NOMO-1 (cell line): ENCODE measurements around the gene ZDHHC20.

Experiments used
- DNase-seq, 2 experiments: peaks; one replicate each; lab custom pipeline; 2025; ENCODE audit not compliant: unreplicated experiment in 2 of 2; lab: John Stamatoyannopoulos, UW

ZDHHC20 gene

GRCh38 chr13:21458813-21459701, at the start of gene ZDHHC20:
Gene ZDHHC20, minus strand, starts transcription at chr13:21459303. Its CDS starts 132 bp downstream, at chr13:21459171.
- DNase-seq = peak; percentile 80 to 85

- no peak for DNase-seq
These were observed 45.3 kb upstream of the ZDHHC20 start for GRCh38 chr13:21504379-21504778.

GRCh38 chr13:21501686-21502085, 42.6 kb upstream of the ZDHHC20 start:
- DNase-seq = no peak

- DNase-seq = no peak
These were observed 27.2 kb upstream of the ZDHHC20 start for GRCh38 chr13:21486322-21486721.

- no peak for DNase-seq
These were observed 24.6 kb upstream of the ZDHHC20 start for GRCh38 chr13:21483748-21484147.

GRCh38 chr13:21481359-21481758, 22.3 kb upstream of the ZDHHC20 start:
- DNase-seq = no peak

- DNase-seq = peak; percentile 27 to 79
These were observed 20.0 kb upstream of the ZDHHC20 start for GRCh38 chr13:21478881-21479808.

- DNase-seq = peak; percentile 93
These were observed 17.9 kb upstream of the ZDHHC20 start for GRCh38 chr13:21476893-21477472.

GRCh38 chr13:21475115-21475514, 16.0 kb upstream of the ZDHHC20 start:
- DNase-seq = no peak

GRCh38 chr13:21470785-21471184, 11.7 kb upstream of the ZDHHC20 start:
- DNase-seq = no peak

- DNase-seq = no peak
These were observed 7.4 kb upstream of the ZDHHC20 start for GRCh38 chr13:21466527-21466926.

- no peak for DNase-seq
These were observed 6.6 kb upstream of the ZDHHC20 start for GRCh38 chr13:21465710-21466160.

GRCh38 chr13:21463424-21463823, 4.3 kb upstream of the ZDHHC20 start:
- DNase-seq = no peak

- no peak for DNase-seq
These were observed 2.0 kb upstream of the ZDHHC20 start for GRCh38 chr13:21461131-21461530.

GRCh38 chr13:21458451-21458812, 671 bp downstream of the ZDHHC20 start:
- peak; percentile 42 to 58 for DNase-seq

GRCh38 chr13:21453387-21454081, 5.6 kb downstream of the ZDHHC20 start:
- no peak for DNase-seq

GRCh38 chr13:21450936-21451335, 8.2 kb downstream of the ZDHHC20 start:
- DNase-seq = peak; percentile 52 to 83

- DNase-seq = no peak
These were observed 12.4 kb downstream of the ZDHHC20 start for GRCh38 chr13:21446656-21447055.

GRCh38 chr13:21445759-21446158, 13.3 kb downstream of the ZDHHC20 start:
- no peak for DNase-seq

GRCh38 chr13:21443171-21443570, 15.9 kb downstream of the ZDHHC20 start:
- no peak for DNase-seq
